Measurements from ENCODE around the gene BPIFB3.

The BPIFB3 gene

DNA sequence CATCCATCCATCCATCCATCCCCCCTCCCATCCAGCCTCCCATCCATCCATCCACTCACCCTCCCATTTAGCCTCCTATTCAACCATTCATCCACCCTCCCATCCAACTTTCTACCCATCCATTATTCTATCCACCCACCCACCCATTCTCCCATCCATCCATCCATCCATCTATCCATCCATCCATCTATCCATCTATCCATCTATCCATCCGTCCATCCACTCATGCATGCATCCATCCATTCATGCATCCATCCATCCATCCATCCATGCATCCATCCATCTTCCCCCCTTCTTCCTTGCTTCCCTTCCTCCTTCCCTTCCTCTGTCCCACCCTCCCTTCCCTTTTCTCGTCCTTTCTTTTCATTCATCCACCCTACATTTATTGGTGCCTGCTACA, 21.0 kb downstream of the BPIFB3 start:
- Histone ChIP-seq H3K4me3 (IDR thresholded peaks at IDR 0.05; ENCODE audit: insufficient read depth, low read depth, low read length) (no peak overlapping the region), H2AFZ (ENCODE audit: low read depth) (no peak overlapping the region), H3K27me3 (ENCODE audit: insufficient read depth, low read depth) (peaks cover 22% of the 10 kb centered on the region; the same call in 1 of the 2 replicates), H3K36me3 (ENCODE audit: insufficient read depth) (no peaks in the 10 kb centered on the region), H3K27ac (no peak overlapping the region), H3K9ac (no peak overlapping the region), H3K4me2 (no peak overlapping the region), H4K20me1 (ENCODE audit: insufficient read depth) (no peaks in the 10 kb centered on the region), H3K4me1 (ENCODE audit: low read depth, poor library complexity, severe bottlenecking) (peaks cover 13% of the 10 kb centered on the region), H3K79me2 (ENCODE audit: insufficient read depth, low read depth) (no peaks in the 10 kb centered on the region)
- TF ChIP-seq, protein P1, sequence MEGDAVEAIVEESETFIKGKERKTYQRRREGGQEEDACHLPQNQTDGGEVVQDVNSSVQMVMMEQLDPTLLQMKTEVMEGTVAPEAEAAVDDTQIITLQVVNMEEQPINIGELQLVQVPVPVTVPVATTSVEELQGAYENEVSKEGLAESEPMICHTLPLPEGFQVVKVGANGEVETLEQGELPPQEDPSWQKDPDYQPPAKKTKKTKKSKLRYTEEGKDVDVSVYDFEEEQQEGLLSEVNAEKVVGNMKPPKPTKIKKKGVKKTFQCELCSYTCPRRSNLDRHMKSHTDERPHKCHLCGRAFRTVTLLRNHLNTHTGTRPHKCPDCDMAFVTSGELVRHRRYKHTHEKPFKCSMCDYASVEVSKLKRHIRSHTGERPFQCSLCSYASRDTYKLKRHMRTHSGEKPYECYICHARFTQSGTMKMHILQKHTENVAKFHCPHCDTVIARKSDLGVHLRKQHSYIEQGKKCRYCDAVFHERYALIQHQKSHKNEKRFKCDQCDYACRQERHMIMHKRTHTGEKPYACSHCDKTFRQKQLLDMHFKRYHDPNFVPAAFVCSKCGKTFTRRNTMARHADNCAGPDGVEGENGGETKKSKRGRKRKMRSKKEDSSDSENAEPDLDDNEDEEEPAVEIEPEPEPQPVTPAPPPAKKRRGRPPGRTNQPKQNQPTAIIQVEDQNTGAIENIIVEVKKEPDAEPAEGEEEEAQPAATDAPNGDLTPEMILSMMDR (conservative IDR thresholded peaks at IDR 0.05; ENCODE audit: low read depth, low read length), result no peak

DNA sequence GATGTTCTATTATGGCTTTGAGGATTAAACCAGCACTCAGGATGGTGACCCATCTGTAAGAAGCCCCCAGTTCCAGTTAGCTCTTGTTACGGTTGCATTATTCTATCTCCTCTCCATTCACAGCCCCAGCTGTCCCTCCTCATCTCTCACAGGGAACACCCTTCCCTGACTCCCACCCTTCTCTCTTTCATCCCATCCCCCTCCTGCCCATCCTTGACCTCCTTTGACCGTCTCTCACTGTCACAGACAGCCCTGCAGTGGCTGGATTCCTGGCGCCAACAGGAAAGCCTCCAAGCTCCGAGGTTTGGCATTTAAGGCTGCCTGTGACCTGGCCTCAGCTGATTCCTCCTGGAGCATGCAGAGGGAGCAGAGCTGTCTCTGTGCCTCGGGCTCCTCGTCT, 21.6 kb downstream of the BPIFB3 start:
- no peaks in the 10 kb centered on the region for H3K36me3 ChIP-seq (ENCODE audit: insufficient read depth)
- no peak overlapping the region for H3K4me2 ChIP-seq
- peaks cover 20% of the 10 kb centered on the region; the same call in 1 of the 2 replicates for H3K27me3 ChIP-seq (ENCODE audit: insufficient read depth, low read depth)
- H3K4me3 ChIP-seq (IDR thresholded peaks at IDR 0.05; ENCODE audit: insufficient read depth, low read depth, low read length), result no peak overlapping the region
- peaks cover 16% of the 10 kb centered on the region for H3K4me1 ChIP-seq (ENCODE audit: low read depth, poor library complexity, severe bottlenecking)
- no peaks in the 10 kb centered on the region for H3K79me2 ChIP-seq (ENCODE audit: insufficient read depth, low read depth)
- H2AFZ ChIP-seq (ENCODE audit: low read depth), result no peak overlapping the region
- H3K27ac ChIP-seq, result no peak overlapping the region
- TF ChIP-seq, protein P1 (conservative IDR thresholded peaks at IDR 0.05; ENCODE audit: low read depth, low read length), result no peak
- H4K20me1 ChIP-seq (ENCODE audit: insufficient read depth), result no peaks in the 10 kb centered on the region
- H3K9ac ChIP-seq, result no peak overlapping the region

DNA sequence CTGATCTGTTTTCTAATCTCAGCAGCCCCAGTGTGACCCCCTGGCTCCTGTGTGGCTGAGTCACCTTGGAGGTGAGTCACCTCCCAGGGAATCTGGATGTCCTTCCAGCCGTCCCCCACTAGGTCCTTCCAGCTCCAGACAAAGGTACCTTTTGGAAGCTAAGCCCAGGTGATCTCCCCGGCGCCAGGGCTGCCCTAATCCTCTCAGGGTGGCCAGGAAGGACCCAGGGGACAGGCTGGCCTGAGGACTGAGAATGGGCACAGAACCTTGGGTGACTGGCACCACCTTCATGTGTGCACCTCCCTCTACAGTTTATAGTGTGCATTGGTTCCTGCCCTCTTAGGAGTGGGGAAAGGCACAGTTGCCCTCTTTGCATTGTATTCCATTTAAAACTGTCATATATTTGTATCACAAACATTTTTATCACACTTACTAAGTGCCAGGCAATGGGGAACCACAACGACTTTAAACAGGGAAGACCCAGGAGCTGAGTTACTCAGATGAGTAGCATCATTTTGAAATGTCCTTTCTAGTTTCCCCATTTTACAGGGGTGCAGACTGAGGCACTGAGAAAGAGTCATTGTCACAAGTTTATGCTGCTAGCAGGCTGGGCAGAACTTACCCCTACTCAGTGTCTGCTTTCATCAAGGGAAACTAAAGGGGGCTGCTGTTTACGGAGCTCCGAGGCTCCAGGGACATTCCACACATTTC, 23.1 kb downstream of the BPIFB3 start:
- H3K4me1 ChIP-seq (ENCODE audit: low read depth, poor library complexity, severe bottlenecking), result peaks cover 16% of the 10 kb centered on the region
- H3K4me3 ChIP-seq (IDR thresholded peaks at IDR 0.05; ENCODE audit: insufficient read depth, low read depth, low read length), result no peak overlapping the region
- peaks cover 20% of the 10 kb centered on the region; the same call in 1 of the 2 replicates for H3K27me3 ChIP-seq (ENCODE audit: insufficient read depth, low read depth)
- TF ChIP-seq, protein P1 (conservative IDR thresholded peaks at IDR 0.05; ENCODE audit: low read depth, low read length), result peak; percentile 65
- H3K9ac ChIP-seq, result no peak overlapping the region
- H2AFZ ChIP-seq (ENCODE audit: low read depth), result no peak overlapping the region
- no peaks in the 10 kb centered on the region for H3K79me2 ChIP-seq (ENCODE audit: insufficient read depth, low read depth)
- H3K27ac ChIP-seq, result no peak overlapping the region
- H3K4me2 ChIP-seq, result no peak overlapping the region
- no peaks in the 10 kb centered on the region for H3K36me3 ChIP-seq (ENCODE audit: insufficient read depth)
- no peaks in the 10 kb centered on the region for H4K20me1 ChIP-seq (ENCODE audit: insufficient read depth)

DNA sequence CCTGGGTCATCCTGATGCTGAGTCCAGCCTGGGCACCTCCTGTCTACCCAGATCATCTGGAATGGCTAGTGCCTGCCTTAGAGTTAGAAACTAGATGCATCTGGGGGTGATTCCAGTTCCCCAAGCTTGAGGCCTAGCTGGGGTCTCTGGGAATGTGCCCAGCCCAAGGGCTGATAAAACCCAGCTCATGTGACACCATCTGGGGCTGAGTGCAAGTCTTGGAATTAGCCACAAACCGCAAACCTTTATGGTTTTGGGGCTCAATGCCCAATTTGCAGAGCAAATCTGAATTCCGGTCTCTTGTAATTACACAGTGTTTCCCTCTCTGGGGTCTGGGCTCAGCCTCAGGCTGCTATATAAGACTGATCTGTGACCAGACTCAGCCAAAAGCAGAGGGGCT, 25.6 kb downstream of the BPIFB3 start, which contains the start of gene BPIFB4:
Gene BPIFB4 (plus strand): TSS at position 385 of the 400 bp plus-strand sequence. CDS start 1,884 bp downstream, outside the sequence.
- H3K27me3 ChIP-seq (ENCODE audit: insufficient read depth, low read depth), result peaks cover 15% of the 10 kb centered on the region; the same call in 1 of the 2 replicates
- no peaks in the 10 kb centered on the region for H3K79me2 ChIP-seq (ENCODE audit: insufficient read depth, low read depth)
- peaks cover 16% of the 10 kb centered on the region for H3K4me1 ChIP-seq (ENCODE audit: low read depth, poor library complexity, severe bottlenecking)
- TF ChIP-seq, protein P1 (conservative IDR thresholded peaks at IDR 0.05; ENCODE audit: low read depth, low read length), result no peak
- no peak within 1 kb of the TSS for H3K4me3 ChIP-seq (IDR thresholded peaks at IDR 0.05; ENCODE audit: insufficient read depth, low read depth, low read length)
- no peaks in the 10 kb centered on the region for H3K36me3 ChIP-seq (ENCODE audit: insufficient read depth)
- no peak within 1 kb of the TSS for H3K27ac ChIP-seq
- peak within 1 kb of the TSS; percentile 16; the same call in 1 of the 2 replicates for H3K4me2 ChIP-seq
- no peak within 1 kb of the TSS for H3K9ac ChIP-seq
- H2AFZ ChIP-seq (ENCODE audit: low read depth), result no peak within 1 kb of the TSS
- no peaks in the 10 kb centered on the region for H4K20me1 ChIP-seq (ENCODE audit: insufficient read depth)

All from KMS-11 (cell line).